CD4-positive, alpha-beta memory T cell (primary cell): ENCODE measurements around the gene KIZ. TPM values are rescaled to one million over a fixed set of nuclear protein-coding genes. Genes with fewer than 3 reads are reported as not detected.

Experiments used
- CTCF ChIA-PET: fragments of 350-600 bp; sonication (Branson Sonifier 250); formaldehyde crosslinking; loops from one replicate; lab custom pipeline; 2021; ENCODE audit warnings: inconsistent platforms; ENCODE audit not compliant: partially characterized antibody; lab: Charles Lee
- POLR2A ChIA-PET: fragments of 350-600 bp; sonication (Branson Sonifier 250); formaldehyde crosslinking; loops from one replicate; lab custom pipeline; 2021; ENCODE audit not compliant: partially characterized antibody; lab: Charles Lee
- DNase-seq, 5 donors: peaks; one replicate each; pipeline versions ENCODE4 v3.0.0 to v3.0.0-alpha.2; 2020 to 2022; ENCODE audit warnings: mixed read lengths in 1 of 5
- H3K27ac ChIP-seq: one replicate; pipeline ENCODE4 v1.7.0; 2013; ENCODE audit warnings: low read depth, low read length
- H3K27me3 ChIP-seq: 2 replicates; pipeline ENCODE4 v1.7.0; 2013; ENCODE audit warnings: mild to moderate bottlenecking, low read length, moderate library complexity; ENCODE audit not compliant: insufficient read depth
- H3K36me3 ChIP-seq: 2 replicates; pipeline ENCODE4 v1.7.0; 2013; ENCODE audit warnings: mild to moderate bottlenecking, low read length, moderate library complexity; ENCODE audit not compliant: insufficient read depth
- H3K4me1 ChIP-seq: 2 replicates; pipeline ENCODE4 v1.7.0; 2013; ENCODE audit warnings: mild to moderate bottlenecking, low read length, moderate library complexity; ENCODE audit not compliant: insufficient read depth
- H3K4me3 ChIP-seq, 2 donors: one replicate each; pipeline ENCODE4 v1.7.0; 2013; ENCODE audit warnings: low read length in 2 of 2, mild to moderate bottlenecking in 1 of 2
- H3K9me3 ChIP-seq, 2 donors: one replicate each; pipeline ENCODE4 v1.7.0; 2013; ENCODE audit warnings: low read length in 2 of 2, control low read depth in 1 of 2; ENCODE audit not compliant: control insufficient read depth in 1 of 2
- H3K27ac Mint-ChIP-seq, 7 donors: one replicate each; pipeline ENCODE4 v1.8.0; 2020 to 2021; ENCODE audit warnings: mixed read lengths in 7 of 7, mild to moderate bottlenecking in 6 of 7, inconsistent platforms in 3 of 7, moderate library complexity in 3 of 7
- H3K27me3 Mint-ChIP-seq, 2 donors: one replicate each; pipeline ENCODE4 v1.8.0; 2020 to 2021; ENCODE audit warnings: mixed read lengths in 2 of 2
- H3K36me3 Mint-ChIP-seq, 2 donors: one replicate each; pipeline ENCODE4 v1.8.0; 2020 to 2021; ENCODE audit warnings: mixed read lengths in 2 of 2, inconsistent platforms in 1 of 2, mild to moderate bottlenecking in 1 of 2
- H3K4me1 Mint-ChIP-seq, 4 donors: one replicate each; pipeline ENCODE4 v1.8.0; 2020 to 2021; ENCODE audit warnings: mixed read lengths in 4 of 4, mild to moderate bottlenecking in 1 of 4
- H3K4me3 Mint-ChIP-seq, 8 donors: one replicate each; pipeline ENCODE4 v1.8.0; 2020 to 2021; ENCODE audit warnings: mixed read lengths in 8 of 8, mild to moderate bottlenecking in 7 of 8, moderate library complexity in 6 of 8, inconsistent platforms in 3 of 8
- H3K9me3 Mint-ChIP-seq, 8 donors: one replicate each; pipeline ENCODE4 v1.8.0; 2020 to 2021; ENCODE audit warnings: mixed read lengths in 8 of 8, mild to moderate bottlenecking in 5 of 8, inconsistent platforms in 3 of 8, moderate library complexity in 1 of 8
- intact Hi-C: fragments of 100-400 bp; cut with micrococcal nuclease; formaldehyde crosslinking; loops from one replicate; pipeline ENCODE4 v1.15.1; 2023
- polyA plus RNA-seq, 2 donors: library from polyadenylated mRNA; unstranded; fragments of 300-500 nt; fragmentation: Illumina TruSeq; gene quantifications; one replicate each; pipeline ENCODE4 v1.2.3, GENCODE V29; 2021
- total RNA-seq, 2 experiments: library from RNA; stranded (reverse); gene quantifications; one replicate each; pipeline ENCODE4 v1.2.3, GENCODE V29; 2021

The KIZ gene
- total and polyA plus RNA-seq, 4 experiments from 2014 or later: 15.9 to 46.3 (median 25.4) TPM

- Histone ChIP-seq H3K27me3 (no peaks in the 10 kb centered on the region), H3K9me3 (no peaks in the 10 kb centered on the region), H3K4me3 (no peak overlapping the region), H3K4me1 (peaks cover 12% of the 10 kb centered on the region), H3K36me3 (no peaks in the 10 kb centered on the region), H3K27ac (no peak overlapping the region)
- intact Hi-C loops: no loop called here
- Mint-ChIP-seq H3K27me3 (no peaks in the 10 kb centered on the region), H3K4me3 (no peak overlapping the region), H3K4me1 (peaks cover 5 to 30% (median 16%) of the 10 kb centered on the region in 4 donors), H3K36me3 (peaks cover 14 to 35% of the 10 kb centered on the region in 2 donors), H3K9me3 (peaks cover 0 to 13% (median 6%) of the 10 kb centered on the region in 8 donors), H3K27ac (no peak overlapping the region)
- ChIA-PET CTCF (no interaction called here), POLR2A (no interaction called here)
- DNase-seq: no peak
These were observed 48.8 kb downstream of the KIZ start for GRCh38 chr20:21174516-21175239.

- Mint-ChIP-seq H3K27me3 (no peaks in the 10 kb centered on the region), H3K27ac (no peak overlapping the region), H3K4me1 (peaks cover 5 to 32% (median 16%) of the 10 kb centered on the region in 4 donors), H3K4me3 (no peak overlapping the region), H3K36me3 (peaks cover 12 to 34% of the 10 kb centered on the region in 2 donors), H3K9me3 (peaks cover 0 to 12% (median 6%) of the 10 kb centered on the region in 8 donors)
- no peaks in the 10 kb centered on the region for H3K36me3 ChIP-seq
- CTCF ChIA-PET: no interaction called here
- DNase-seq: peak in 3 of 5 donors; percentile 2 to 9 (median 5)
- H3K4me3 ChIP-seq: no peak overlapping the region
- POLR2A ChIA-PET: no interaction called here
- H3K4me1 ChIP-seq: peaks cover 12% of the 10 kb centered on the region
- H3K27ac ChIP-seq: no peak overlapping the region
- H3K27me3 ChIP-seq: no peaks in the 10 kb centered on the region
- intact Hi-C loops: no loop called here
- H3K9me3 ChIP-seq: no peaks in the 10 kb centered on the region
These were observed 49.6 kb downstream of the KIZ start for GRCh38 chr20:21175433-21175832.

- Mint-ChIP-seq H3K4me3 (no peak overlapping the region), H3K36me3 (peaks cover 13 to 36% of the 10 kb centered on the region in 2 donors), H3K9me3 (peaks cover 0 to 12% (median 6%) of the 10 kb centered on the region in 8 donors), H3K4me1 (peaks cover 5 to 30% (median 14%) of the 10 kb centered on the region in 4 donors), H3K27ac (no peak overlapping the region), H3K27me3 (no peaks in the 10 kb centered on the region)
- H3K4me3 ChIP-seq: no peak overlapping the region
- H3K9me3 ChIP-seq: no peaks in the 10 kb centered on the region
- intact Hi-C loops: no loop called here
- H3K36me3 ChIP-seq: no peaks in the 10 kb centered on the region
- POLR2A ChIA-PET: no interaction called here
- H3K27ac ChIP-seq: no peak overlapping the region
- CTCF ChIA-PET: no interaction called here
- H3K4me1 ChIP-seq: peaks cover 12% of the 10 kb centered on the region
- no peaks in the 10 kb centered on the region for H3K27me3 ChIP-seq
- DNase-seq: no peak
These were observed 51.9 kb downstream of the KIZ start for GRCh38 chr20:21177767-21178166.

- no peak overlapping the region for H3K27ac ChIP-seq
- no peak overlapping the region for H3K27ac Mint-ChIP-seq
- H3K36me3 ChIP-seq: no peaks in the 10 kb centered on the region
- H3K4me1 ChIP-seq: peaks cover 9% of the 10 kb centered on the region
- H3K9me3 Mint-ChIP-seq: peaks cover 0 to 12% (median 6%) of the 10 kb centered on the region in 8 donors
- peaks cover 13 to 40% of the 10 kb centered on the region in 2 donors for H3K36me3 Mint-ChIP-seq
- ChIA-PET POLR2A (no interaction called here), CTCF (no interaction called here)
- no peak overlapping the region for H3K4me3 ChIP-seq
- peaks cover 4 to 19% (median 9%) of the 10 kb centered on the region in 4 donors for H3K4me1 Mint-ChIP-seq
- DNase-seq: no peak
- no peaks in the 10 kb centered on the region for H3K27me3 Mint-ChIP-seq
- H3K9me3 ChIP-seq: no peaks in the 10 kb centered on the region
- no peak overlapping the region for H3K4me3 Mint-ChIP-seq
- intact Hi-C loops: no loop called here
- H3K27me3 ChIP-seq: no peaks in the 10 kb centered on the region
These were observed 53.9 kb downstream of the KIZ start for GRCh38 chr20:21179757-21180156.

GRCh38 chr20:21180248-21180647 lies 54.4 kb downstream of the KIZ start:
- intact Hi-C loops: no loop called here
- peaks cover 0 to 12% (median 6%) of the 10 kb centered on the region in 8 donors for H3K9me3 Mint-ChIP-seq
- H3K27me3 Mint-ChIP-seq: no peaks in the 10 kb centered on the region
- no peak overlapping the region for H3K4me3 Mint-ChIP-seq
- no peak overlapping the region for H3K27ac ChIP-seq
- H3K4me1 ChIP-seq: peaks cover 4% of the 10 kb centered on the region
- CTCF ChIA-PET: no interaction called here
- no peaks in the 10 kb centered on the region for H3K9me3 ChIP-seq
- POLR2A ChIA-PET: no interaction called here
- H3K27me3 ChIP-seq: no peaks in the 10 kb centered on the region
- H3K27ac Mint-ChIP-seq: no peak overlapping the region
- DNase-seq: no peak
- H3K36me3 ChIP-seq: no peaks in the 10 kb centered on the region
- H3K36me3 Mint-ChIP-seq: peaks cover 13 to 40% of the 10 kb centered on the region in 2 donors
- peaks cover 1 to 14% (median 7%) of the 10 kb centered on the region in 4 donors for H3K4me1 Mint-ChIP-seq
- H3K4me3 ChIP-seq: no peak overlapping the region

- Mint-ChIP-seq H3K27me3 (no peaks in the 10 kb centered on the region), H3K4me1 (peaks cover 0 to 9% (median 3%) of the 10 kb centered on the region in 4 donors), H3K27ac (no peak overlapping the region), H3K4me3 (no peak overlapping the region), H3K36me3 (peaks cover 13 to 44% of the 10 kb centered on the region in 2 donors), H3K9me3 (peaks cover 0 to 12% (median 6%) of the 10 kb centered on the region in 8 donors)
- POLR2A ChIA-PET: no interaction called here
- H3K27ac ChIP-seq: no peak overlapping the region
- DNase-seq: no peak
- no peak overlapping the region for H3K4me3 ChIP-seq
- CTCF ChIA-PET: no interaction called here
- H3K9me3 ChIP-seq: no peaks in the 10 kb centered on the region
- H3K4me1 ChIP-seq: no peaks in the 10 kb centered on the region
- H3K27me3 ChIP-seq: no peaks in the 10 kb centered on the region
- intact Hi-C loops: no loop called here
- no peaks in the 10 kb centered on the region for H3K36me3 ChIP-seq
These were observed 55.1 kb downstream of the KIZ start for GRCh38 chr20:21181028-21181427.

GRCh38 chr20:21182832-21183563 lies 57.1 kb downstream of the KIZ start:
- intact Hi-C loops: no loop called here
- Mint-ChIP-seq H3K27ac (no peak overlapping the region), H3K4me1 (peaks cover 0 to 9% (median 3%) of the 10 kb centered on the region in 4 donors), H3K36me3 (peaks cover 16 to 45% of the 10 kb centered on the region in 2 donors), H3K4me3 (no peak overlapping the region), H3K27me3 (no peaks in the 10 kb centered on the region), H3K9me3 (peaks cover 0 to under 1% (median 0%) of the 10 kb centered on the region in 8 donors)
- H3K27me3 ChIP-seq: no peaks in the 10 kb centered on the region
- CTCF ChIA-PET: interaction anchor here (0.7 to 2.6 kb wide), 2 partner anchors 53 kb away, joined by 3 to 6 read pairs; no protein-coding TSS in a partner anchor
- no peak overlapping the region for H3K4me3 ChIP-seq
- H3K27ac ChIP-seq: no peak overlapping the region
- no peaks in the 10 kb centered on the region for H3K36me3 ChIP-seq
- H3K4me1 ChIP-seq: no peaks in the 10 kb centered on the region
- DNase-seq: no peak
- POLR2A ChIA-PET: no interaction called here
- H3K9me3 ChIP-seq: no peaks in the 10 kb centered on the region
